Measurements from ENCODE around the gene WDR70.
"Not testable (repeated sequence)": the region's sequence is repeated elsewhere in the genome, so short reads cannot be mapped to it uniquely, and the experiment has no call there.

WDR70 gene

GRCh38 chr5:37463191-37464051, 84.3 kb downstream of the WDR70 start:
- not testable (repeated sequence) for H3K27me3 ChIP-seq (ENCODE audit: control insufficient read depth in 1 of 2, insufficient read depth in 2 of 2, low read length in 2 of 2); H3K9me3 ChIP-seq (ENCODE audit: low read length); H3K4me1 ChIP-seq (ENCODE audit: insufficient read depth, low read length); H3K27ac ChIP-seq (ENCODE audit: low read depth, low read length); H3K4me3 ChIP-seq (ENCODE audit: low read depth in 1 of 2, low read length in 2 of 2); H3K36me3 ChIP-seq (ENCODE audit: insufficient read depth, low read length); H3K9ac ChIP-seq (ENCODE audit: low read length)

DNA sequence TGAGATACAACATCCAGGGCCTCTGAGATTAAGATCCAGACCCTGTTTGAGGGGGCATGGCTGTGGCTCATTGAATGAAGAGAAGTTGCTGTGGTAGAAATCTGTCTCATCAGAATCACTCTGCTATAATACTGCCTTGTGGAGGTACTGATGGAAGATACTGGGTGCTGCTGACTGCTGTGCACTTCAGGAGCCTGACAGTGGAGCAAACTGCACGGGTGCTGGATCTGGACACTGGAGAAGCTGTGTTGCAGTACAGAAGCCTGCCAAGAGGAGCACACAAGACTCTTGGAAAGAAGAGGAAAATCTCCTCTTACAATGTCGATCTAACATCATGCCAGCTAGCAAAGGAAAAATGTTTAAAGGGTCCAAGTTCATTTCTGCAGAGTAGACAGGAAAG, 85.5 kb downstream of the WDR70 start:
- H3K9me3 ChIP-seq (ENCODE audit: low read length); H3K27ac ChIP-seq (ENCODE audit: low read depth, low read length); H3K4me1 ChIP-seq (ENCODE audit: insufficient read depth, low read length); H3K4me3 ChIP-seq (ENCODE audit: low read depth in 1 of 2, low read length in 2 of 2); H3K27me3 ChIP-seq (ENCODE audit: control insufficient read depth in 1 of 2, insufficient read depth in 2 of 2, low read length in 2 of 2); H3K9ac ChIP-seq (ENCODE audit: low read length); H3K36me3 ChIP-seq (ENCODE audit: insufficient read depth, low read length): not testable (repeated sequence)

DNA sequence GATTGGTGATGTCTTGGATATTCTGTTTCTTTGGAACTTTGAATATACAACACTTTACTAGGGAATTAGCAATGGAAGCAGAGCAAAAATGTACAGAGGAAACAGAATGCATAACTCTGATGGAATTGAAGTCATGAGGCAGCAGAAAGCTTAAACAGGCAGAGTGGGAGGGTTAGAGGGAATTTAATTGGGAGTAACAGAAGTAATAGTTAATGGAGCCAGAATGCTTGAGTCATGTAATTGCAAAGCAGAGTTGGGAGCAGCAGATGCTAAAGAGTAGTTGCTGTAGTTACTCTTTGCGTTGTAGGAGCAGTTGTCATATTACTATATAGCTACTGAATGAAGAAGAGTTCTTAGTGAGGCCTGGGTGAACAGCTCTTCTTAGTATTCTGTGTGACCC, 90.3 kb downstream of the WDR70 start:
- H3K4me1 ChIP-seq (ENCODE audit: insufficient read depth, low read length) = not testable (repeated sequence)

GRCh38 chr5:37471666-37472197, 92.6 kb downstream of the WDR70 start:
- no peak overlapping the region for H3K9ac ChIP-seq (ENCODE audit: low read length)
- no peaks in the 10 kb centered on the region for H3K9me3 ChIP-seq (ENCODE audit: low read length)
- H3K36me3 ChIP-seq (ENCODE audit: insufficient read depth, low read length) = no peaks in the 10 kb centered on the region
- no peaks in the 10 kb centered on the region for H3K27me3 ChIP-seq (ENCODE audit: control insufficient read depth in 1 of 2, insufficient read depth in 2 of 2, low read length in 2 of 2)
- no peak overlapping the region for H3K4me3 ChIP-seq (ENCODE audit: low read depth in 1 of 2, low read length in 2 of 2)
- no peak overlapping the region for H3K27ac ChIP-seq (ENCODE audit: low read depth, low read length)
- no peaks in the 10 kb centered on the region for H3K4me1 ChIP-seq (ENCODE audit: insufficient read depth, low read length)

More for the DNA sequence above, 90.3 kb downstream of the WDR70 start:
- H3K36me3 ChIP-seq (ENCODE audit: insufficient read depth, low read length); H3K4me3 ChIP-seq (ENCODE audit: low read depth in 1 of 2, low read length in 2 of 2); H3K9me3 ChIP-seq (ENCODE audit: low read length); H3K9ac ChIP-seq (ENCODE audit: low read length); H3K27me3 ChIP-seq (ENCODE audit: control insufficient read depth in 1 of 2, insufficient read depth in 2 of 2, low read length in 2 of 2); H3K27ac ChIP-seq (ENCODE audit: low read depth, low read length): not testable (repeated sequence)

DNA sequence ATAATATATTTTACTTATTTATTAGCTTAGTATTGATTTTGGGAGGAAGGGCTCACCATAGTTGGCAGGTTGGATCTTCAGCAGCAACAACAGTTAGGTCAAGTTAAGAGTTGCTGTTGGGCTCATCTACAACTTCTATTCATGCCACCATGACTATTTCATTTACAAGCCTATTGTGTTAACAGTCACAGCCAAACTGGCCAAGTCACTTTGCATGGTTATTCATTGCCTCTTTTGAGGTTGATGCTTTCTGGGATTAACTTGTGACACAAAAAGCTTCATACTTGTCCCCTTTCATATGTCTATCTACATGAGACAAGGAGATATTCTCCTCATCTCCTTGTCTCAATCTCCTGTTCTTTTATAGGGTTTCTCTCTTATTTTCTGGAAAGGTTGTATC, 98.3 kb downstream of the WDR70 start:
- Histone ChIP-seq H3K27ac (ENCODE audit: low read depth, low read length) (no peak overlapping the region), H3K27me3 (ENCODE audit: control insufficient read depth in 1 of 2, insufficient read depth in 2 of 2, low read length in 2 of 2) (no peaks in the 10 kb centered on the region), H3K9me3 (ENCODE audit: low read length) (no peaks in the 10 kb centered on the region), H3K36me3 (ENCODE audit: insufficient read depth, low read length) (peaks cover 14% of the 10 kb centered on the region), H3K4me1 (ENCODE audit: insufficient read depth, low read length) (no peaks in the 10 kb centered on the region), H3K9ac (ENCODE audit: low read length) (no peak overlapping the region), H3K4me3 (ENCODE audit: low read depth in 1 of 2, low read length in 2 of 2) (no peak overlapping the region)

GRCh38 chr5:37478121-37478894, 99.2 kb downstream of the WDR70 start:
- Histone ChIP-seq H3K27ac (ENCODE audit: low read depth, low read length) (no peak overlapping the region), H3K36me3 (ENCODE audit: insufficient read depth, low read length) (peaks cover 14% of the 10 kb centered on the region), H3K4me1 (ENCODE audit: insufficient read depth, low read length) (no peaks in the 10 kb centered on the region), H3K9ac (ENCODE audit: low read length) (no peak overlapping the region), H3K4me3 (ENCODE audit: low read depth in 1 of 2, low read length in 2 of 2) (no peak overlapping the region), H3K27me3 (ENCODE audit: control insufficient read depth in 1 of 2, insufficient read depth in 2 of 2, low read length in 2 of 2) (no peaks in the 10 kb centered on the region), H3K9me3 (ENCODE audit: low read length) (no peaks in the 10 kb centered on the region)

DNA sequence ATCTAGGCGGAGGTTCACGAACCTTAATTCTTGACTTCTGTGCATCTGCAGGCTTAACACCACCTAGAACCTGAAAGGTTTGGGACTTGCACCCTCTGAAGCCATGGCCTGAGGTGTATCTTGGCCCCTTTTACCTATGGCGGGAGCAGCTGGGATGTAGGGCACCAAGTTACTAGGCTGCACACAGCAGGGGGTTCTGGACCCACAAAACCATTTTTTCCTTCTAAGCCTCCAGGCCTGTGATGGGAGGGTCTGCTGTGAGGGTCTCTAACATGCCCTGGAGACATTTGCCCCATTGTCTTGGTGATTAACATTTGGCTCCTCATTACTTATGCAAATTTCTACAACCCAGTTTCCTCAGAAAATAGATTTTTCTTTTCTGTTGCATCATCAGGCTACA, 102.3 kb downstream of the WDR70 start:
- not testable (repeated sequence) for H3K4me3 ChIP-seq (ENCODE audit: low read depth in 1 of 2, low read length in 2 of 2); H3K4me1 ChIP-seq (ENCODE audit: insufficient read depth, low read length); H3K27ac ChIP-seq (ENCODE audit: low read depth, low read length); H3K9ac ChIP-seq (ENCODE audit: low read length); H3K27me3 ChIP-seq (ENCODE audit: control insufficient read depth in 1 of 2, insufficient read depth in 2 of 2, low read length in 2 of 2); H3K9me3 ChIP-seq (ENCODE audit: low read length)
- peaks cover 14% of the 10 kb centered on the region for H3K36me3 ChIP-seq (ENCODE audit: insufficient read depth, low read length)

- H3K4me1 ChIP-seq (ENCODE audit: insufficient read depth, low read length) = peaks cover 9% of the 10 kb centered on the region
- no peaks in the 10 kb centered on the region for H3K9me3 ChIP-seq (ENCODE audit: low read length)
- no peaks in the 10 kb centered on the region for H3K36me3 ChIP-seq (ENCODE audit: insufficient read depth, low read length)
- H3K27me3 ChIP-seq (ENCODE audit: control insufficient read depth in 1 of 2, insufficient read depth in 2 of 2, low read length in 2 of 2) = no peaks in the 10 kb centered on the region
- no peak overlapping the region for H3K27ac ChIP-seq (ENCODE audit: low read depth, low read length)
- H3K4me3 ChIP-seq (ENCODE audit: low read depth in 1 of 2, low read length in 2 of 2) = no peak overlapping the region
- H3K9ac ChIP-seq (ENCODE audit: low read length) = no peak overlapping the region
These were observed 111.1 kb downstream of the WDR70 start for GRCh38 chr5:37490120-37490810.

- H3K27me3 ChIP-seq (ENCODE audit: control insufficient read depth in 1 of 2, insufficient read depth in 2 of 2, low read length in 2 of 2) = no peaks in the 10 kb centered on the region
- H3K4me1 ChIP-seq (ENCODE audit: insufficient read depth, low read length) = peaks cover 13% of the 10 kb centered on the region
- no peak overlapping the region for H3K27ac ChIP-seq (ENCODE audit: low read depth, low read length)
- no peaks in the 10 kb centered on the region for H3K9me3 ChIP-seq (ENCODE audit: low read length)
- H3K4me3 ChIP-seq (ENCODE audit: low read depth in 1 of 2, low read length in 2 of 2) = no peak overlapping the region
- H3K36me3 ChIP-seq (ENCODE audit: insufficient read depth, low read length) = no peaks in the 10 kb centered on the region
- H3K9ac ChIP-seq (ENCODE audit: low read length) = no peak overlapping the region
These were observed 111.8 kb downstream of the WDR70 start for GRCh38 chr5:37490931-37491330.

DNA sequence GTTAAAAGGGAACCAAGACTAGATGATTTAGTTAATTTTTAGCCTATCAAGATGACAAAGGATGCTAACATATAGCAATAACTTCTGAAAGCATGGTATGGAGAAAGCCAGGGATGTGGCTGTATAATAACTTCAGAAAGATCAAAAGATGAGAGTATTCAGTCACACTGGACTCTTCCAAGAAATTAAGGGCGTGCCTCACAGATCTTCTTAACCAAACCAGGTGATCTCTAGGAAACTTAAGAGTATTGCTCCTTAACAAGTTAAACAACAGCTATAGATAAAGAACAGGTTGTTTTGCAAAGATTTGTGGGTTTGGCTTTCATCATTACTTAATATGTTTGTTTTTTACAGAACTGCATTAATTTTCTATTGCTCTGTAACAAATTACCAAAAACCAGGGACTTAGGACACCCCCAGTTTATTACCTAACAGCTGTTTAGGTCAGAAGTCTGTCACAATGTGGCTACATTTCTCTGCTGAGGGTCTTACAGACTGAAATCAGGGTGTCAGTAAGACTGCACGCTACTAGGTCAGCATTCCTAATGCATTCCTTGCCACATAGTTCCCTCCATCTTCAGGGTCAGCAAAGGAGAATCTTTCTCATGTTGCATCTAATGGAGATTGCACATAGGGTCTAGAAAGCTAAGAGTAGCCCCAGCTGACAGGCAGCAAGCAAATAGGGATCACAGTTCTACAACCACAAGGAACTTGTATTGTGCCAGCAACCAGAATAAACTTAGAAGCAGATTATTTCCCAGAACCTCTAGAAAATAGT, 113.8 kb downstream of the WDR70 start:
- Histone ChIP-seq H3K9ac (ENCODE audit: low read length) (no peak overlapping the region), H3K36me3 (ENCODE audit: insufficient read depth, low read length) (no peaks in the 10 kb centered on the region), H3K4me1 (ENCODE audit: insufficient read depth, low read length) (peaks cover 17% of the 10 kb centered on the region), H3K9me3 (ENCODE audit: low read length) (no peaks in the 10 kb centered on the region), H3K27ac (ENCODE audit: low read depth, low read length) (no peak overlapping the region), H3K4me3 (ENCODE audit: low read depth in 1 of 2, low read length in 2 of 2) (no peak overlapping the region), H3K27me3 (ENCODE audit: control insufficient read depth in 1 of 2, insufficient read depth in 2 of 2, low read length in 2 of 2) (no peaks in the 10 kb centered on the region)

DNA sequence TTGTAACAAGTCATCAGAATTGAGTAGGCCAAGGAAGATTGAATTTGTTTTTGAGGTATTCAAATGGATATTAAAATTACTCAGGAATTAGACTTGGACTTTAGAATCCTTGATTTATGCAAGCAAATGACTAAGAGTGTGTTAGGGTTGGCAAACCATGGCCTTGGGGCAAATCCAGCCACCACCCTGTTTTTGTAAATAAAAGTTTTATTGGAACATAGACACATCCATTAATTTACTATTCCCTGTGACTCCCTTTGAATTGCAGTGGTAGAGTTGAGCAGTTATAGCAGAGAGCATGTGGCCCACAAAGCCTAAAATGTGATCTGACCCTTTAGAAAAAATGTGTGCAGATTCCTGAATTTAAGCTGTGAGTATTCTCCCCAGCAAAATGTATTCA, 115.6 kb downstream of the WDR70 start:
- H3K9me3 ChIP-seq (ENCODE audit: low read length) = no peaks in the 10 kb centered on the region
- no peaks in the 10 kb centered on the region for H3K27me3 ChIP-seq (ENCODE audit: control insufficient read depth in 1 of 2, insufficient read depth in 2 of 2, low read length in 2 of 2)
- H3K4me1 ChIP-seq (ENCODE audit: insufficient read depth, low read length) = peaks cover 17% of the 10 kb centered on the region
- H3K9ac ChIP-seq (ENCODE audit: low read length) = no peak overlapping the region
- H3K36me3 ChIP-seq (ENCODE audit: insufficient read depth, low read length) = no peaks in the 10 kb centered on the region
- H3K4me3 ChIP-seq (ENCODE audit: low read depth in 1 of 2, low read length in 2 of 2) = no peak overlapping the region
- no peak overlapping the region for H3K27ac ChIP-seq (ENCODE audit: low read depth, low read length)
